NK-92 treated with Interleukin-12 subunit alpha and Interleukin-12 subunit beta, amount 100 ng/mL, for 24 hours (cell line): ENCODE measurements around the gene DNAJB8.

Experiments
- DNase-seq: peaks from one replicate; lab custom pipeline; 2025; lab: John Stamatoyannopoulos, UW

The DNAJB8 gene

DNA sequence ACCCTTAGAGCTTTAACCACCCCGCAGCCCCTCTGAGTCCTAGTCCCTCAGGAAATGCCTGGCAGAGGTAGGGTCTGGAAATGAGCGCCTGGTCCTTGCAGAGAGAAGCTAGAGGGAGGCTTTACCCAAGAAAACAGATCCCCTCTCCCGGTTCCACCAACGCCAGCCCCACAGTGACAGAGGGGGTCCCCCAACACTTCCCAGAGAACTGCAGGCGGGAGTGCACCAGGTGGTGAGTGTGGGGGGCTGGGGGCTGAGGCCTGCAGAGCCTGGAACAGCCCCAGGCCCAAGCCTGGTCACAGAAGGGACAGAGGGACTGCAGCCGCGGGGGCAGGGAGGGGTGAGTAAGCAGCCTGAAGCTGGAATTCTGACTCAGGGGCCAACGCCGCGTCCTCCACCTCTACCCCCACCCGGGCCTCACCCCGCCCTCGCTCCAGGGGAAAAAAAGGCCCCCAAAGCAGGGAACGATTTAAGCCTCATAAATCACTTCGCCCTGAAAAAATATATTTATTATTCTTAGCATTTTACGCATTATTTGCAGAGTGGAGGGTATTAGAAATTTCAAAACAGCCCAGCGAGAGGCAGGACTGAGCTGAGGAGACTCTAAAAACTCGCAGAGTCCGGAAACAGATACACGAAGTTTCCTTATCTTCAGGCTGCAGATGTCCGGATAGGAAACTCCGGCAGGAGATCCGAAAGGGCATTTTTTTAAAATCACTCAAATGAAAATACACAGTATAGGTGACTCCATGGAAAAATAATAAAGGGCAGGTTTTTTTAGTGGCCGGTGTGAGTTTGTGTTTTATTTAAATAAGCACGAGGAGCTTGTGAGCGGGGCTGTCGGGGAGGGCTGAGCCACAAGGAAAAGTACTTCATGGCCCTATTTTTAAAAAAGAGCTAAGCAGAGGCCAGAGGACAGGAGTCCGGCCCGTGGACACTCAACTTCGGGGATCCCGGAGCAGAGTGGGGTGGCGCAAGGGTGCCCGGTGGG is 16.3 kb upstream of the DNAJB8 start:
- no peak for DNase-seq

DNA sequence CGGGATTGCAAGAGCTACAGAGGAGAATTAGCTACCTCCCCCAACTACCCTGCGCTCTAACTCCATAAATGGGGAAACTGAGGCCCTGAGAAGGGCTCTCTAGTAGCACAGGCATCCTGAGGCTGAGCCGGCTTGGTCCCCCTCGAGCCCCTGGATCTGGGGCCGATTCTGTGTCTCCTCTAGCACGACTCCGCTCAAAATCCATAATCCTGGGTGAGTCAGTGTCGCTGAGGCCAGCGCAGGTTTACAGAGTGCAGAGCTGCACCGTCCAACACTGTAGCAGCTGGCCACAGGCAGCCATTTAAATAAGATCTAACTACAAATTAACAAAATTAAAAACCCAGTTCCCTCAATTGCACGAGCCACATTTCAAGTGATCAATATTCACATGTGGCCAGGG is 15.5 kb upstream of the DNAJB8 start:
- DNase-seq, result no peak

DNA sequence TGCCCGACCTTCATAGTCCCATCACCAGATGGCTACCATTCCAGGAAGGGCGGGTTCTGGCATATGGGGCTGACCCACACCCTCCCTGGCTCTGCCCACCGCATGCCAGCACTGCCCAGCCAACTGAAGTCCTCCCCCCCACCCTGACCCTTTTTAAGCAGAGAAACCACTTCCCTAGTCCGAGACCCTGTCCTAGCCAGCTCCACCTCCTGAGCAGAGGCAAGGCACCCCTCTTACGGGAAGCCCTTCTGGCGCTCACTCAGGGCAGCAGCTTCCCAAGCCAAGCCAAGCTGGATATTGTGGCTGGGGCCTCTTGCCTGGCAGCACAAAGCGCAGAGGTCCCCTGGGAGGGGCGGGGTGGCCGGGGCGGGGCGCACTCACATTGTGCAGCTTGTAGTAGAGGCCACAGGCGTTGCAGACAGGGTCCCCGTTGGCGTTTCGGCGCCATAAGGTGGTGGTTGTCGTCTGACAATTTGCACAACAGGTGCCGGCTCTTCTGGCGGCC is 14.8 kb upstream of the DNAJB8 start:
- DNase-seq, result no peak

DNA sequence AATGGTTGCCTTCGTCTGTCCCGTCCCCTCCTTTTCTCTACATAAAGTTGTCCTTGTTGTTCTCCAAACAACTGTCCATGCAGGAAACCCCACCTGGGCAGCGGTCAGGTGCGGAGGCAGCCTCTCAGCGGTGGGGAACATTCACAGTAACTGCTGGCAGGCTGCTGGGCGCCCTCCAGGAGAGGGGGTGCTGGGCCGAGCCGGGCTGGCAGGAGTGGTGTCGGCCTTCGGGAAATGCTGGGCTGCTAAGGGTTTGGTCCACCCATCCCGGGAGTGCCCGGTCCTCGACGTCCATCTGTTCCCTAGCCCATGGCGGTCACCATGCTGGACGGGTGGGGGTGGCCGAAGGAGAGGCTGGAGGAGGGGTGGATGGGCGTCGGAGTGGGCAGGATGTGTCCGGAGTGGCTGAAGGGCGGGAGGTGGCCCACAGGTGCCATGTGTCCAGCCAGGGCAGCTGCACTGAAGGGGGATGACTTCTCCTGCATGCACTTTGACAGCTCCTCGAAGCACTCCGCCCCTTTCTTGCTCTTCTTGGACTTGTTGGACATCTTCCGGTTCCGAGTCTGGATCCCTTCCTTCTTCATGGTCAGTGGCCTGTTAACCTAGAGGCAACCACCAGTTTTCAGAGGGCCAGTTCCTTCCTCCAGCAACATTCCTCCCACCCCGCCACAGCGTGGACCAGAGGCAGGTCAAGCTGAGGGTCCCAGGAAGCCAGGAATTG is 14.2 kb upstream of the DNAJB8 start:
- no peak for DNase-seq

DNA sequence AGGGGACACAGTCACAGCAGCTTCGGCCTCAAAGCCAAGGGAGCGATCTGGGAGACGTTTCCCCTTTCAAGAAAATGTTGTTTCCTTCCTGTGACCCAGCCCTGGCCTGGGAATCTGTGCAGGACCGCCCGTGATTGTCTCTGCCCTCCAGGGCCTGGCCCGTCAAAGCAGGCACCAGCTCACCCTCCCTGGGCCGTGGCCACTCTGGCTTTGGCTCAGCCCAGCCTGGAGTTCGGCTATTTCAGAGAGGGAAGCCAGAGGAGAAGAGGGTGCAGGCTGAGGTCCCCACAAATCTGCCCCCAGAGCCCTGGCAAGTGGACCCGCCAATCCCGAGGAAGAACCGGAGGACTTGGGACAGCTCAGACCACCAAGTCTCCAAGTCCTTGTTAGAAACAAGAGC is 13.6 kb upstream of the DNAJB8 start:
- DNase-seq, result no peak

DNA sequence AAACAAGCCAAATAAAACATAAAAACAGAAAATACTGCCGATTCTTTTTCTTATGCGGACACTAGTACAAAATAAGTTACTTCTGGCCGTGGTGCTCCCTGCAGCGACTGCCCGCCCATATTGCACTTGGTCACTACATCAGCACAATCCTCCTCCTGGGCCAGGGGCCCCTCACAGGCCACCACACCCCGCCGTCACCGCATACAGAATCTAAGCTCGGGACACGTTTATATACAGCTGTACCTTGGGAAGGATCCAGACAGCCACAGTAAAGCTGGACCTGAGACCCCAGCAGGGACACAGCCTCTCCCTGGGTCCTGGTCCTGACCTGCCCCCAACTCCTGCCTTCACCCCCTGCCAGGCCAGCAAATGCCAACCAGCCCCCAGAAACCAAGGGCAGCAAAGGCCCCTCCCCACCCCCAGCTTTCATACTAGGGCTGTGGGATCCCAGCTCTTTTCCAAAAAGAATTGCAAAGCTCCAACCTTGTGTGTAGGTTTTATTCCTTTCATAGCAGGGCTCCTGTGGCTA is 12.9 kb upstream of the DNAJB8 start:
- no peak for DNase-seq

DNA sequence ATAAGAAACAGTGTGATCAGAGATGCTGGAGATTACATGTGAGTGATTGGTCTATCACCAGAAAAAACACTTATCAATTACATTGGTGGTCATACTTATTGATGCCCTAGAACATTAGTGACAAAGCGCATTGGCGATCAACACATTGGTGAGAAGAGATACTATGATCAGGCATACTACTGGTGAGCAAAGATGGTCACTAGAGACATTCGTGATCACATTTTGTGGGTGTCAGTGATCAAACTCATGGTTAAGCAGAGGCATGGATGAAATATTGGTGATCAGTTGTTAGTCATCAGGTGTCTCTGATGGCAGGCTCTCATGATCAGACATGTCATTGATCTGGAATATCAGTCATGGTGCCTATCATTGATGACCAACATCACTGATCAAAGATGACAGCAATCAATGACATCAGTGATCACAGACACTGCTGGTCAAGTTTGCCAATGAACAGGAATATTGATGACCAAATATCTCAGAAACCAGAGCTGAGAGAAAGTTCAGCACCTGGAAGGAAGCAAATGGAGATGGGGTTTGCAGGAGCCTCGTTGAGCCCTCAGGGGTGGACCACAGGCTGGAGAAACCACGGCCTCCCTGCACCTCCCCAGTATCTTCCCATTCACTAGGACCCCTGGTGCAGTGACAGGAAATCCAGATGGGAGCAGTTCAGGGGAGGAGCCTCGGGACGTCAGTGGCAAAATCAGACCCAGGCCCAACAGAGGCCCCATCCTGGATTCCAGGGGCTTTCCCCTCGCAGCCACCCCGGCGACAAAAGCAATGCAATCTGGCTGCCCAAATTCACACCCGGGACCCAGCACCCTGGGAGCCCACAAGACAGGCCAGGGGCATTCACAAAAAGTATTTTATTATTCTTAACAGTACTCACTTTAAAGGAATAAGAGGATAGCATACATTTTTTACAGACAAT is 12.2 kb upstream of the DNAJB8 start:
- DNase-seq, result no peak

DNA sequence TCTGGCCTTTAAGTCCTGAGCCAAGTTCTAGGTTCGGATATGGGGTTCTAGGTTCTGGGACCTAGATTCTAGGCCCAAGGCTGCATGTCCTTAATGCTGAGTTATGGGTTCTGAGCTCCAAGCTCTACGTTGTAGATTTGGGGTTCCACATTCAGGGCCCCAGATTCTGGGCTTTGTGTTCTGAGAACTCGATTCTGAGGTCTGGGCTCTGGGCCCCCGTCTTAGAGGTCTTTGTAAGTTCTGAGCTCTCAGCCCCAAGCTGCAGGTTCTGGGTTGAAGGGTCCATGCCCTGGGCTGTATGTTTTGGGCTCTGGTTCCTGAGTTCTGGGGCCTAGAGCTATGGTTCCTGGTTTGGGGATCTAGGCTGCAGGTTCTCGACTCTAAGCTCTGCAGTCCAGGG is 10.0 kb upstream of the DNAJB8 start:
- no peak for DNase-seq

DNA sequence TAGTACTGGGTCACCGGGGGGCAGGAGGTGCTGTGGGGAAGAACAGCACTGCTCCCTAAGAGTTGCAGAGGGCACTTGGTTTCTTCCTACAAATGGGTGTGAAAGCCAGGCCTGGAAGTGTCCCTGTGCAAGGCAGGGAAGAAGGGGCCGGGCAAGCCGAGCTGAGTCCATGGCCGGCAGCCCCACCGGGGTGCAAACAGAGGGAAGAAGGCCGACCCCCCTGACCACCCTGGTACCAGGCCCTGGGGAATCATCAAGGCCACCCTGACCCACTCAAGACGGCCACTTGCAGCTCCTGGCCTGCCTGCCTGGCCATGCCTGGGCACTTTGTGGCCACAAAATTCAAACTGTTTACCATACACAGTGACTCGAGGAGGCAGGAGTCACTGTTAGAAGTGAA is 8.7 kb upstream of the DNAJB8 start:
- DNase-seq, result no peak

DNA sequence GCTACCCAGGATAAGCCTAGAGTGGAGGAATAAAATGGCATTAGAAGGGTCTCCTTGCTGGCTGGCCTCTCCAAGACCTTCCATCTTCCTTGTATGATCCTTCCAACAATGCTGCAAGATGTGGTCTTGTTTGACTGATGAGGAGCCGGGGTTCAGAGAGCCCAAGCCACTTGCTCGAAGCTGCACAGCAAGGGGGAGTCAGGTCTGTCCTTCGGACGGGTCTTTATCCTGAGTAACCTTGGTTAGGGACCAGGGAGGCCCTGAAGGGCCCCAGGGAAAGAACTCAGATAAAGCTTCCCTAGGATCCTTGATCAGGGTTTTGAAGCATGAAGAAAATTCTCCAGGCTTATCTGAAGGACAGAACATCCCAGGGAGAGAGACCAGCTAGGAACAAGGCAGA is 7.0 kb upstream of the DNAJB8 start:
- DNase-seq, result no peak

DNA sequence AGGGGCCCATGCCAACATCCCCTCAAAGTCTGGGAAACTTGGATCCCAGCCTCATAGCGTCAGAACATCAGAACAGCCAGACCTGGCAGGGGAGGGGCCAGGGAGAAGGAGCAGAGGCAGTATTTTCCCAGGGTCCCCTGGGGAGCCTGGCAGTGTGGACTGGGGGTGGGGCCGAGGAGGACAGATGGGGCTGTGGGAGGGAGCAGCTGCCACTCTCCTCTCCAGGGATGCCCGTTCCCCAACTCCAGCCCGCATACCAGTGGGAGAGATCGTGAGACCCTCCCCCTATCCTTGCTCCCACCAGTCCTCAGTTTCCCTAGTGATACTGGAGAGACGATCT is 6.5 kb upstream of the DNAJB8 start:
- no peak for DNase-seq

DNA sequence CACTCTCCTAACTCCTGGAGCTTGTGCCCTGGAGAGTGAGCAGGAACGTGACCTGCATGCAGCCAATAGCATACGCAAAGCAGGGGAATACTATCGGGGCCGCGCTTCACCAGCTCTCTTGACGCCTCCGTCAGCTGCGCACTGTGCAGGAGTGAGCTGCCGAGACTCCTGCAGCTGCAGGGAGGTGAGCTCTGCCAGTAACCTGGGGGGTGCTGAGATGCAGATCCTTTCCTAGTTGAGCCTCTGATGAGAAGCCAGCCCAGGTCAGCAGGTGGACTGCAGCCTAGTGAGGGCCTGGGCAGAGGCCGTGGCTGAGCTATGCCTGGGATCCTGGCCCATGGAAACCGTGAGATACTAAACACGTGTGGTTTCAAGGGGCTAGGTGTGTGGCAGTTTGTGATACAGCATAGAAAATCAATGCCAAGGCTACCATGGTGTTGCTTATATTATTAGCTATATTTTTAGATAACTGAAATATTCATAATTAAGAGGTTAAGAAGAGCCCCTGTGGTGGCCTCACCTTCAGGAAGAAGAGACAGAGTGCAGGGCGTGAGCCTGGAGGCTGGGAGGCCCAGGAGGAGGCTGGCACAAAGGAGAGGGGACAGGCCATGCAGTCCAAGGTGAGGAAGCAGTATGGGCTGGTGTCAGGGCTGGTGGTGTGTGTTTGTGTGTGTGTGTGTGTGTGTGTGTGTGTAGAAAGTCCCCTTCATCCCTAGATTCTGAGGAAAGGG is 5.9 kb upstream of the DNAJB8 start:
- no peak for DNase-seq

DNA sequence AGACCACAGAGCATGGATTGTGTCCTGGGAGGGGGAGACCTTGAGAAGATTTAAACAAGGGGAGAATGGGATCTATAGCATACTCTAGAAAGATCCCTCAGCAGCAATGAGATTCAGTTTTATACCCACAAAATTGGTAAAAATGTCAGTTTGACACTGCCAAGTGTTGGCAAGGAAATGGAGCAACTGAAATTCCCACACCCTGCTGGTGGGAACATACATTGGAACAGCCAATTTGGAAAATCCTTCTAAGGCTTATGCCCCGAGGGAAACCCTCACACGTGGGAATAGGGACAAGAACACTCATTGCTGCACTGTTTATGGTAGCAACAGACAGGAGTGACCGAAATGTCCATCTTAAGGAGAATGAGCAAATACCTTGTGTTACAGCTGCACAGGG is 5.0 kb upstream of the DNAJB8 start:
- DNase-seq, result no peak

DNA sequence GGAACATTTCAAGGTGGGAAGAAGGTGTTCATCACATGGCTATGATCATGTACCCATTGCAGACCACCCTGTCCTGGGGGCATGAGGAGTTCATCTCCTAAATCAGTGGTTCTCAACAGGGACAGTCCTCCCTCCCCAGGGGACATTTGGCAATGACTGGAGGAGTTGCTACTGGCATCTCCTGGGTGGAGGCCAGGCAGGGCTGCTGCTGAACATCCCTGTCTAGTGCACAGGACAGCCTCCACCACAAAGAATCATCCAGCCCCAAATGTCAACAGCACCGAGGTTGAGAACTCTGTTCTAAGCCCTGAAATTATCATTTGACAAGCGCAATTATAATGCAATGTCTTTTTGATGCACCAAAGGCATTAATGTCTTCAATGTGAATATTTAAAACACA is 4.4 kb upstream of the DNAJB8 start:
- DNase-seq, result no peak

DNA sequence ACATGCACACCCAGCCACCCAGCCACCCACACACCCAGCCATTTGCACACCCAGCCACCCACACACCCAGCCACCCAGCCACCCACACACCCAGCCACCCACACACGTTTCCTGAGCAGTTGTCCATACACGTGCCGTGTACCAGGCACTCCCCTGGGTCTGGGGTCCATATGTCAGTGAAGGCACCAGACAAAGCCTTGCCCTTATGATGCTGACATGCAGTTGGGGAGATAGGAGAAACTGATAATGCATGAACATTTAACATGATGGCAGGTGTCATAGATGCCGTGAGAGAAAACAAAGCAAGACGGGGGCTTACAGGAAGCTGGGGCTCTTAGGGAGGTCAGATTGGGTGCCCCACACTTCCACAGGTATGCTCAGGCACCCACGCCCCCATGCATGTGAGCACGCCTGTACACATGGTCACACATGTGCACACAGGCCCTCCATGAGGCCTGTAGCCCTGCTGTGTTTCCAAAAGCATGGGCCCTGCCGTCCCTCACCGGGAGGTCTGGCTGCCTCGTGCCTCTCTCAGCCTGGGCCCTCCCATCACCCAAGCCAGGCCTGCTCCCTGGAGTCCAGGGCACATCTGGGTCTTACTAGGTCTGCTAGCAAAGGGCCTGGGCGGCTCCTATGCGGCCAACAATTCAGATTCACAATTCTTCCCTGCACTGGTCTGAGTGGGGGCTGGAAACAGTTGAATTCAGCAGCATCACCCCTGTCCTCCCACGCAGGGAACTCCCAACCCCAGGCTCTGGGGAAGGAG is 3.6 kb upstream of the DNAJB8 start:
- no peak for DNase-seq

DNA sequence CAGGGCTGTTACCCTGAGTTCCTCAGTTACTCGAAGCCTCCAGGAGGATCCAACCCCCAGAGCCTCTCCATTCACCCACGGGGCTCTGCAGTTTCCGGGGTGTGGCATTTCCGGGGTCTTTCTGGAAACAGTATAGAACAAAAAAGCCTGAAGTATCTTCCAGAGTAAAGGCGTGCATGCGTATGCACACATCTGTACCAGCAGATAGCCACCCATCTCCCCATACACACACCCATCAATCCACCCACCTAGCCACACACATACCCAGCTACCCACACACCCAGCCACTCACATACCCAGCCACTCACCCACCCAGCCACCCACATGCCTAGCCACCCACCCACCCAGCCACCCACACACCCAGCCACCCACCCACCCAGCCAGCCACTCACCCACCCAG is 2.9 kb upstream of the DNAJB8 start:
- DNase-seq, result no peak

DNA sequence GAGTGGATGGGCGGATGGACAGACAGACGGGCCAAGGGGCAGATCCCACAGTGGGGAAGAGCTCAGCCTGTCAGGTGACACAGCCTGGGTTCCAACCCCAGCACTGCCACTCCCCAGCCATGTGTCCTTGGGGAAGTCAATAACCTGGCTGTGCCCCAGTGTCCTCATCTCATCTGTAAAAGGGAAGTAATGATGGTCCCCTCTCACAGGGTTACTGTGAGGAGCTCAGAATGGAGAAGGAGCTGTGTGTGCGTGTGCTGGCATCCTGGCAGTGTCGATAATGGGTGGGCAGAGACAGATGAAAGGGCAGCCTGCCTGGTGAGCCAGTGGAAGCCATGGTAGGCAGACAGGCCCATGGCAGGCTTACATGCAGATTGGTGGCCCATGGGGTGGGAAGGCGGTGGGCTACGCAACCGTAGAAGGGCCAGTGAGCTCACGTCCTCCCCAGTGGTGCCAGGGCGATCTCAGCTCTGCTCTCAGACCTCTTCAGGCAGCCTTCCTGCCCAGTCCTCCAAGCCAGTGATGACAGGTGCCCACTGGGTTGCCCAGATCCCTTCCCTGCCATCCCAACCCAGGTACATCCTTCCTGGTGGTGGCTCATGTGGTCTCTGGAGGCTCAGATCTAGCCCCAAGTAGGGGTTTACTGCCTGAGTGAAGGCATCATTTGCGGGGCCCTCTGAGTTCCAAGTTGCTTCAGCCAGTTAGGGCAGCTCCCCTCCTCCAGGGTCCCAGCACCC is 2.3 kb upstream of the DNAJB8 start:
- no peak for DNase-seq

DNA sequence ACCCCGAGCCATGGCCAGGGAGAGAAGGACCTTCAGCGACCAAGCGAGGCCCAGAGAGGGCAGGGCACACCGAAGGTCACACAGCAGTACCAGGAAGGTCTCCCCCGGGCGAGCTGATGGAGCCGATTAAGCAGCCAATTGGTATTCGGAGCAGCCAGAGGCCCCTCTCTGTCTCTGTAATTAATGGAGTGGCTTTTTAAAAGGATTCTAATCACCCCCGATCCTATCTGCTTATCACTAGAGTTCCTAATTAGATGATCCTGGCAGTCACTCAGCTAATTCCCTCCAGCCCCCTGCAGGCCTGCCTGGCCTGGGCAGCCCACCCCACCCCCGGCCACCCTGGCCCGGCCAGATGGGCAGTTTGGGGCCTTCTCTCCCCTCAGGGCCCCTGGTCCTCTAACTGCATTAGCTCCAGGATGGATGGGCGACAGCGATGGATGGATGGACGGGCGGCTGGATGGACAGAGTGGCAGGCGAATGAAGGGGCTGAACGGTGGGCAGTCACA is 1.6 kb upstream of the DNAJB8 start:
- DNase-seq, result no peak

DNA sequence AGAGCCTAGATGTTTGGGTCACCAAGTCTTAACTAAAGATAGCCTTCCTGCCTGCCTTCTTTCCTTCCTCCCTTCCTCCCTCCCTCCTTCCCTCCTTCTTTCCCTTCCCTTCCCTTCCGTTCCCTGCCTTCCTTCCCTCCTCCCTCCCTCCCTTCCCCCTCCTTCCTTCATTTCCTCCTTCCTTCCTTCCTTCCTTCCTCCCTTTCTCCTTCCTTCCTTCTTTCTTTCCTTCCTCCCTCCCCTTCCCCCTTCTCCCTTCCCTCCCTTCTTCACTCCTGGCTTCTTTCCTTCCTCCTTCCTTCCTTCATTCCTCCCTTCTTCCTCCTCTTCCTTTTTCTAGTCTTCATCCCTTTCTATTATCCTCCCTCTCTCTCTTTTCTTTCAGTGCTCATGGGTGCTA is 2.0 kb downstream of the DNAJB8 start:
- DNase-seq, result no peak

DNA sequence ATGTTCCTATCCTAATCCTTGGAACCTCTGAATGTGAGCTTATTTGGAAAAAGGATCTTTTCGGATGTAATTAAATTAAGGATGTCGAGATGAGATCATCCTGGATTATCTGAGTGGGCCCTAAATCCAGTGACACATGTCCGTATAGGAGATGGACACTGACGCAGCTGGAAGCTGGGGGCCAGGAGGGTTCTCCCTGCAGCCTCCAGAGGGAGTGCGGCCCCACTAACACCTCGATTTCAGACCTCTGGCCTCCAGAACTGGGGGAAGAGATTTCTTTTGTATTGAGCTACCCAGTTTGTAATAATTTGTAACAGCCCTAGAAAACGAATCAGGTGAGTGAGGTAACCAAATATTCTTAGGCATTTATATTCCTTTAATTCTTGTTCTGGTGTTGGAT is 2.5 kb downstream of the DNAJB8 start:
- no peak for DNase-seq
